K562 (cell line): ENCODE data around the gene S100A9. TPM values are rescaled to one million over a fixed set of nuclear protein-coding genes. Genes with fewer than 3 reads are reported as not detected.

Experiments used
- ATAC-seq: fragments of 200-7000 bp; cut with Tn5 transposase; 3 replicates; pipeline ENCODE4 v1.9.1; 2020; ENCODE audit warnings: moderate library complexity
- BruUV-seq: library from RNA; stranded (reverse); fragments of 400-500 nt; replicated peaks from 2 replicates; lab custom pipeline; 2021; lab: Mats Ljungman, UMichigan
- CTCF ChIA-PET: fragments of 300-600 bp; formaldehyde crosslinking; extraction: SDS; loops from one replicate; lab custom pipeline; 2021; ENCODE audit warnings: low intra/inter-chr PET ratio; lab: Yijun Ruan, JAX
- POLR2A ChIA-PET: fragments of 300-600, 350-650 bp; sonication (Branson Sonifier 250); formaldehyde crosslinking; extraction: SDS; loops from one replicate; lab custom pipeline; 2021; ENCODE audit warnings: antibody characterized with exemption, inconsistent platforms; lab: Yijun Ruan, JAX
- DNase-seq, 4 experiments: peaks; one replicate each; pipeline versions ENCODE4 v3.0.0 to v3.0.0-alpha.2; 2011 to 2018; ENCODE audit warnings: low spot score in 3 of 4, mixed read lengths in 3 of 4; ENCODE audit errors: extremely low read depth in 1 of 4
- FAIRE-seq: peaks from 2 replicates; lab custom pipeline; 2011; peaks lifted over from hg19 to GRCh38; lab: Jason Lieb, UNC
- H2AFZ ChIP-seq: 2 replicates; pipeline ENCODE4 v1.6.0; 2011; ENCODE audit warnings: low read depth, low read length, control low read depth, inconsistent platforms
- H3K27ac ChIP-seq: fragments of 200-600 bp; 3 replicates; pipeline ENCODE4 v1.8.0; 2011; ENCODE audit warnings: low read depth, mild to moderate bottlenecking, control low read depth, inconsistent platforms, low read length, moderate library complexity, mixed read lengths; ENCODE audit errors: extremely low read depth
- H3K27me3 ChIP-seq, 2 experiments: fragments of 300-600 bp in 1 of 2; 2 replicates in 1 of 2; 3 replicates in 1 of 2; pipeline versions ENCODE4 v1.6.0 to v1.8.0; 2011; ENCODE audit warnings: inconsistent platforms in 2 of 2, low read length in 2 of 2, mild to moderate bottlenecking in 1 of 2, mixed read lengths in 1 of 2, moderate library complexity in 1 of 2; ENCODE audit not compliant: control insufficient read depth in 2 of 2, insufficient read depth in 2 of 2
- H3K36me3 ChIP-seq: fragments of 300-600 bp; 3 replicates; pipeline ENCODE4 v1.8.0; 2011; ENCODE audit warnings: mild to moderate bottlenecking, low read length, inconsistent platforms; ENCODE audit not compliant: control insufficient read depth, insufficient read depth
- H3K4me1 ChIP-seq, 2 experiments: fragments of 200-600 bp in 1 of 2; replicated peaks in 1 of 2; 2 replicates in 1 of 2; 3 replicates in 1 of 2; pipeline versions ENCODE4 v1.5.1 to v1.8.0; 2011; ENCODE audit warnings: inconsistent platforms in 2 of 2, low read length in 2 of 2, mild to moderate bottlenecking in 1 of 2, mixed read lengths in 1 of 2, moderate library complexity in 1 of 2; ENCODE audit not compliant: control insufficient read depth in 2 of 2, insufficient read depth in 2 of 2
- H3K4me2 ChIP-seq: 2 replicates; pipeline ENCODE4 v1.6.1; 2011; ENCODE audit warnings: low read length, control low read depth, inconsistent platforms, mixed read lengths; ENCODE audit not compliant: insufficient read depth
- H3K4me3 ChIP-seq: fragments of 200-600 bp; sonication (generic), shearing (Covaris generic); 2 replicates; pipeline ENCODE4 v1.5.1; 2016; ENCODE audit warnings: control low read depth, inconsistent platforms
- H3K79me2 ChIP-seq: fragments of 200-600 bp; 3 replicates; pipeline ENCODE4 v1.8.0; 2011; ENCODE audit warnings: low read length, inconsistent platforms; ENCODE audit not compliant: control insufficient read depth, insufficient read depth
- H3K9ac ChIP-seq, 2 experiments: 2 replicates each; pipeline versions ENCODE4 v1.6.0 to v1.6.1; 2011; ENCODE audit warnings: low read depth in 2 of 2, low read length in 2 of 2, control low read depth in 1 of 2, inconsistent platforms in 1 of 2, mild to moderate bottlenecking in 1 of 2, mixed read lengths in 1 of 2; ENCODE audit not compliant: insufficient read depth in 1 of 2
- H3K9me1 ChIP-seq: one replicate; pipeline ENCODE4 v1.6.0; 2011; ENCODE audit warnings: inconsistent platforms, mild to moderate bottlenecking, low read length, moderate library complexity; ENCODE audit not compliant: control insufficient read depth, insufficient read depth
- H3K9me3 ChIP-seq: replicated peaks from 2 replicates; pipeline ENCODE4 v1.5.1; 2011; ENCODE audit warnings: low read depth, low read length, inconsistent platforms; ENCODE audit not compliant: control insufficient read depth, insufficient read depth
- H4K20me1 ChIP-seq: replicated peaks from 2 replicates; pipeline ENCODE4 v1.6.1; 2011; ENCODE audit warnings: low read length, inconsistent platforms, mixed read lengths; ENCODE audit not compliant: control insufficient read depth, insufficient read depth
- FOXM1 ChIP-seq, 2 experiments: fragments of 450-650 bp in 1 of 2; sonication (generic) in 1 of 2; formaldehyde crosslinking in 1 of 2; IDR thresholded peaks; 2 replicates each; pipeline versions ENCODE4 v1.6.1 to v1.9.0; 2017 to 2022; ENCODE audit warnings: low read depth in 2 of 2, mild to moderate bottlenecking in 2 of 2, missing genetic modification reagents in 1 of 2, moderate library complexity in 1 of 2
- GATAD2B ChIP-seq: fragments of 450-650 bp; IDR thresholded peaks from 2 replicates; pipeline ENCODE4 v1.6.1; 2017; ENCODE audit warnings: mild to moderate bottlenecking, borderline replicate concordance
- HMG20A ChIP-seq: fragments of 450-650 bp; formaldehyde crosslinking; conservative IDR thresholded peaks from 2 replicates; pipeline ENCODE4 v1.4.0; 2020; ENCODE audit warnings: mild to moderate bottlenecking, mixed read lengths
- NR1H2 ChIP-seq: sonication (generic); formaldehyde crosslinking; IDR thresholded peaks from 2 replicates; pipeline ENCODE4 v1.4.0; 2020; ENCODE audit warnings: mild to moderate bottlenecking, missing genetic modification reagents
- RB1 ChIP-seq: fragments of 450-650 bp; IDR thresholded peaks from 2 replicates; pipeline ENCODE4 v1.6.1; 2017; ENCODE audit warnings: low read depth, mild to moderate bottlenecking
- STAT5B ChIP-seq: fragments of 250-450 bp; sonication (Bioruptor Pico); IDR thresholded peaks from 2 replicates; pipeline ENCODE4 v1.8.0; 2021; ENCODE audit warnings: mild to moderate bottlenecking, inconsistent platforms
- ZNF165 ChIP-seq: fragments of 250-450 bp; sonication (Bioruptor Pico); IDR thresholded peaks from 2 replicates; pipeline ENCODE4 v1.4.0; 2020; ENCODE audit warnings: borderline replicate concordance
- ZNF830 ChIP-seq: fragments of 250-450 bp; sonication (Bioruptor Pico); IDR thresholded peaks from 2 replicates; pipeline ENCODE4 v1.5.0; 2021; ENCODE audit warnings: mild to moderate bottlenecking
- WGBS: fragments of 100-300 bp; shearing (Covaris generic); methylation state at CpG from one replicate; pipeline ENCODE4 v1.1.6; 2016; ENCODE audit warnings: low coverage, mixed read lengths; ENCODE audit not compliant: insufficient coverage; ENCODE audit errors: missing lambda C conversion rate; 5-methylcytosine and 5-hydroxymethylcytosine counted together
- in situ Hi-C: fragments of 300-500 bp; cut with MboI; formaldehyde crosslinking; loops from 4 replicates; pipeline ENCODE4 v1.15.0; 2018; ENCODE audit warnings: inconsistent platforms, mixed read lengths
- intact Hi-C: fragments of 100-400 bp; cut with micrococcal nuclease; formaldehyde crosslinking; loops from 2 replicates; pipeline ENCODE4 v1.14.2; 2022
- polyA plus RNA-seq, 8 experiments: library from polyadenylated mRNA; depleted of rRNA in 4 of 8; stranded (reverse) in 5 of 8; unstranded in 3 of 8; fragments of >200 nt; fragmentation: Nextera tagmentation in 2 of 8; fragmentation: Illumina TruSeq in 1 of 8; extraction: Ambion mirVana in 2 of 8; extraction: Trizol in 1 of 8; gene quantifications; 2 replicates each; pipeline versions ENCODE4 v1.2.1 to v1.2.3, GENCODE V29; 2011 to 2014; ENCODE audit warnings: inconsistent platforms in 1 of 8, missing spikeins in 1 of 8
- total RNA-seq, 7 experiments: library from RNA; depleted of rRNA in 6 of 7; stranded (reverse); fragments of >200 nt in 6 of 7; fragmentation: Illumina TruSeq in 2 of 7; extraction: Trizol in 2 of 7; gene quantifications; 2 replicates each; pipeline versions ENCODE4 v1.2.1 to v1.2.3, GENCODE V29; 2011 to 2021; ENCODE audit warnings: low replicate concordance in 1 of 7
- TF ChIP-seq, protein P1 (sequence below), 3 experiments: fragments of 200-800 bp in 1 of 3; fragments of 250-450 bp in 1 of 3; fragments of 450-650 bp in 1 of 3; sonication (Bioruptor Pico) in 1 of 3; sonication (Bioruptor generic) in 1 of 3; formaldehyde crosslinking in 1 of 3; IDR thresholded peaks; 2 replicates each; pipeline versions ENCODE4 v1.6.1 to v1.8.0; 2016 to 2022; ENCODE audit warnings: mild to moderate bottlenecking in 2 of 3, missing genetic modification characterization in 2 of 3, missing compliant biosample characterization in 1 of 3, moderate library complexity in 1 of 3
- TF ChIP-seq, protein P2 (sequence below): fragments of 250-450 bp; sonication (Bioruptor Pico); IDR thresholded peaks from 2 replicates; pipeline ENCODE4 v1.5.0; 2021; ENCODE audit warnings: mild to moderate bottlenecking, borderline replicate concordance

S100A9 gene
- total and polyA plus RNA-seq, 9 of the 15 experiments (the other 6 are each of a cell fraction or from before 2014, with no cell fraction given), result 0.80 TPM; not detected in 8

DNA sequence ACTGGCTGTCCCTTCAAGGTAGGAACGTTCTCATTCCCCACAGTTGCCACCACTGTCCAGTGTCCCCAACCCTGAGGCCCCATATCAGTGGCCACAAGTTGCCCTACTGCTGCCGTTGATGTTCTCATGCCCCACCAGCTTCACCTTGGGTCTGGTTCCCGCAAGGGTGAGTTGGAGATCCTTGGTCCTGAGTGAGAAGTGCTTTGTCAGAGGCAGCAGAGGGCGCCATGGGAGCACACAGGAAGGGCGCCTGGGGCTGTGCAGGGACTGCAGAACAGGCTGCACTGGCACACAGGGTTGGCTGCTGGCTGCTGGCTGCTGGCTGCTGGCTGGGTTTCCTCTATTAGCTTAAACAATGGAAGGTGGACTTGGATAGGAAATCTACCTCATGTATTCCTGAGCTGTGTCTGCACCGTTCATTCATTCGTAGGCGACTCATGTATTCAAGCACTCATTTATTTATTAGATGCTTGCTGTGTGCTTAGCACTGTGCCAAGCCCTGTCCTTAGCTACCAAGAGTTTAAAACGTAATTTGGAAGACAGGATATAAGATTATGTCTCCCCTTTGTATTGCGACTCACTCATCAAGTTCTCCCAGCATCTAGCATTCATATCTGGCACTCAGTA, 2.1 kb upstream of the S100A9 start (continued):
- TF ChIP-seq RB1, result peak; percentile 49; the same call in 1 of the 2 replicates

DNA sequence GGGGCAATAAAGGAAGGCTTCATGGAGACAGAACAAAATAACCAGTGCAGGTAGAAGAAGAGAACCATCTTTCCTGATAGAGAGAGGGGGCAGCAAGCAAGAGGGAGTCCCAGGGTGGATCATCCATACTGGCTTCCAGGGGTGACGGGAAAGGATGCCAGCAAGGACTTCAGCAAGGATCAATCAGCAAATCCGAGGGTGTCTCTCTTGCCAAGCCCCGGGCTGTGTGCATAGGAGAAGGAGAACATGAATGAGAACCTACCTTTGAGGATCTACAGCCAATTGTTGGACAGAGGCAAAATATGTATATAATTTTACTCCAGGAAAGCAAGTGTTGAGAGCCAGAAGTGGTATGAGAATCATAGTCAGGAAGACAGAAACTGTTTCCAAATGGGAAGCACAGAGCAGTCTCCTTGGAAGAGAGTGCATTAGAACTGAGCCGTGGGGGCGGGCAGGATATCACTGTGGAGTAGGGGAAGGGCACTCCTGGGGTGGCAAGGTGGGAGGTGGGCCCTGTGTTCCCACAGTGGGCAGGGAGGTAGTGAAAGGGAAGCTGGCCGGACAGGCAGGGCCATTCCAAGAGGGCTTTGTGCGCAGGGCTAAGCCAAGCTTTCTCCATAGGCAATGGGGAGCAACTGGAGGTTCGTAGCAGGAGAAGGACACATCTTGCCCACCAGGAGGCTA, 1.1 kb upstream of the S100A9 start:
- Histone ChIP-seq H3K9me3 (no peaks in the 10 kb centered on the region), H3K9ac (no peak overlapping the region), H3K9me1 (no peaks in the 10 kb centered on the region), H4K20me1 (peaks cover 3% of the 10 kb centered on the region; the same call in 1 of the 2 replicates), H3K4me3 (no peak overlapping the region), H3K4me2 (no peak overlapping the region), H3K27me3 (peaks cover 4 to 41% of the 10 kb centered on the region in 2 experiments; a peak in 4 of 5 replicates), H3K27ac (no peak overlapping the region), H3K36me3 (no peaks in the 10 kb centered on the region), H2AFZ (no peak overlapping the region), H3K79me2 (no peaks in the 10 kb centered on the region), H3K4me1 (peaks cover 0 to 5% of the 10 kb centered on the region in 2 experiments; a peak in 1 of 5 replicates)
- in situ Hi-C loops, result loop anchor here (10.0 kb wide), 1 partner anchor 398 kb away; no protein-coding TSS in a partner anchor
- POLR2A ChIA-PET, result interaction anchor here (1.2 to 1.4 kb wide), 2 partner anchors 10 to 258 kb away, joined by 4 read pairs; no protein-coding TSS in a partner anchor
- 15% methylated on average over 8 of the region's 8 CpGs for WGBS
- FAIRE-seq (no peak), DNase-seq (no peak), ATAC-seq (no peak)
- no TSS peak for BruUV-seq
- intact Hi-C loops, result loop anchor here (10.0 kb wide), 2 partner anchors 408 to 628 kb away; partner anchors contain the start of gene RAB13
- CTCF ChIA-PET, result interaction anchor here (2.0 kb wide), 1 partner anchor 139 kb away, joined by 13 read pairs; no protein-coding TSS in a partner anchor
- no peak for TF ChIP-seq STAT5B (CRISPR knock-in tag)
- TF ChIP-seq FOXM1 (IDR thresholded peaks at IDR 0.05; ENCODE audit: low read depth), result no peak
- no peak for TF ChIP-seq FOXM1 (CRISPR knock-in tag; IDR thresholded peaks at IDR 0.05; ENCODE audit: low read depth)
- no peak for TF ChIP-seq ZNF165 (CRISPR knock-in tag)
- TF ChIP-seq, protein P1, sequence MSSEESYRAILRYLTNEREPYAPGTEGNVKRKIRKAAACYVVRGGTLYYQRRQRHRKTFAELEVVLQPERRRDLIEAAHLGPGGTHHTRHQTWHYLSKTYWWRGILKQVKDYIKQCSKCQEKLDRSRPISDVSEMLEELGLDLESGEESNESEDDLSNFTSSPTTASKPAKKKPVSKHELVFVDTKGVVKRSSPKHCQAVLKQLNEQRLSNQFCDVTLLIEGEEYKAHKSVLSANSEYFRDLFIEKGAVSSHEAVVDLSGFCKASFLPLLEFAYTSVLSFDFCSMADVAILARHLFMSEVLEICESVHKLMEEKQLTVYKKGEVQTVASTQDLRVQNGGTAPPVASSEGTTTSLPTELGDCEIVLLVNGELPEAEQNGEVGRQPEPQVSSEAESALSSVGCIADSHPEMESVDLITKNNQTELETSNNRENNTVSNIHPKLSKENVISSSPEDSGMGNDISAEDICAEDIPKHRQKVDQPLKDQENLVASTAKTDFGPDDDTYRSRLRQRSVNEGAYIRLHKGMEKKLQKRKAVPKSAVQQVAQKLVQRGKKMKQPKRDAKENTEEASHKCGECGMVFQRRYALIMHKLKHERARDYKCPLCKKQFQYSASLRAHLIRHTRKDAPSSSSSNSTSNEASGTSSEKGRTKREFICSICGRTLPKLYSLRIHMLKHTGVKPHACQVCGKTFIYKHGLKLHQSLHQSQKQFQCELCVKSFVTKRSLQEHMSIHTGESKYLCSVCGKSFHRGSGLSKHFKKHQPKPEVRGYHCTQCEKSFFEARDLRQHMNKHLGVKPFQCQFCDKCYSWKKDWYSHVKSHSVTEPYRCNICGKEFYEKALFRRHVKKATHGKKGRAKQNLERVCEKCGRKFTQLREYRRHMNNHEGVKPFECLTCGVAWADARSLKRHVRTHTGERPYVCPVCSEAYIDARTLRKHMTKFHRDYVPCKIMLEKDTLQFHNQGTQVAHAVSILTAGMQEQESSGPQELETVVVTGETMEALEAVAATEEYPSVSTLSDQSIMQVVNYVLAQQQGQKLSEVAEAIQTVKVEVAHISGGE (CRISPR knock-in tag; IDR thresholded peaks at IDR 0.05), result no peak
- no peak for TF ChIP-seq HMG20A (CRISPR knock-in tag)
- no peak for TF ChIP-seq ZNF830 (CRISPR knock-in tag)
- TF ChIP-seq, protein P2, sequence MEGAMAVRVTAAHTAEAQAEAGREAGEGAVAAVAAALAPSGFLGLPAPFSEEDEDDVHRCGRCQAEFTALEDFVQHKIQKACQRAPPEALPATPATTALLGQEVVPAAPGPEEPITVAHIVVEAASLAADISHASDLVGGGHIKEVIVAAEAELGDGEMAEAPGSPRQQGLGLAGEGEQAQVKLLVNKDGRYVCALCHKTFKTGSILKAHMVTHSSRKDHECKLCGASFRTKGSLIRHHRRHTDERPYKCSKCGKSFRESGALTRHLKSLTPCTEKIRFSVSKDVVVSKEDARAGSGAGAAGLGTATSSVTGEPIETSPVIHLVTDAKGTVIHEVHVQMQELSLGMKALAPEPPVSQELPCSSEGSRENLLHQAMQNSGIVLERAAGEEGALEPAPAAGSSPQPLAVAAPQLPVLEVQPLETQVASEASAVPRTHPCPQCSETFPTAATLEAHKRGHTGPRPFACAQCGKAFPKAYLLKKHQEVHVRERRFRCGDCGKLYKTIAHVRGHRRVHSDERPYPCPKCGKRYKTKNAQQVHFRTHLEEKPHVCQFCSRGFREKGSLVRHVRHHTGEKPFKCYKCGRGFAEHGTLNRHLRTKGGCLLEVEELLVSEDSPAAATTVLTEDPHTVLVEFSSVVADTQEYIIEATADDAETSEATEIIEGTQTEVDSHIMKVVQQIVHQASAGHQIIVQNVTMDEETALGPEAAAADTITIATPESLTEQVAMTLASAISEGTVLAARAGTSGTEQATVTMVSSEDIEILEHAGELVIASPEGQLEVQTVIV (CRISPR knock-in tag), result no peak
- no peak for TF ChIP-seq NR1H2
- TF ChIP-seq GATAD2B, result no peak
